Measurements from ENCODE around the gene CCSAP. TPM values are rescaled to one million over a fixed set of nuclear protein-coding genes. Genes with fewer than 3 reads are reported as not detected.

The CCSAP gene
- total and polyA plus RNA-seq, 2 of the 13 experiments (the other 11 are each of a cell fraction or from before 2014, with no cell fraction given) = 3.7 to 9.0 TPM

- TF ChIP-seq ZNF343 (CRISPR knock-in tag; IDR thresholded peaks at IDR 0.05) (no peak), ZNF354B (CRISPR knock-in tag; IDR thresholded peaks at IDR 0.05) (no peak), IKZF1 (IDR thresholded peaks at IDR 0.05) (no peak), SP4 (CRISPR knock-in tag; IDR thresholded peaks at IDR 0.05) (no peak)
- TF ChIP-seq, protein P1, sequence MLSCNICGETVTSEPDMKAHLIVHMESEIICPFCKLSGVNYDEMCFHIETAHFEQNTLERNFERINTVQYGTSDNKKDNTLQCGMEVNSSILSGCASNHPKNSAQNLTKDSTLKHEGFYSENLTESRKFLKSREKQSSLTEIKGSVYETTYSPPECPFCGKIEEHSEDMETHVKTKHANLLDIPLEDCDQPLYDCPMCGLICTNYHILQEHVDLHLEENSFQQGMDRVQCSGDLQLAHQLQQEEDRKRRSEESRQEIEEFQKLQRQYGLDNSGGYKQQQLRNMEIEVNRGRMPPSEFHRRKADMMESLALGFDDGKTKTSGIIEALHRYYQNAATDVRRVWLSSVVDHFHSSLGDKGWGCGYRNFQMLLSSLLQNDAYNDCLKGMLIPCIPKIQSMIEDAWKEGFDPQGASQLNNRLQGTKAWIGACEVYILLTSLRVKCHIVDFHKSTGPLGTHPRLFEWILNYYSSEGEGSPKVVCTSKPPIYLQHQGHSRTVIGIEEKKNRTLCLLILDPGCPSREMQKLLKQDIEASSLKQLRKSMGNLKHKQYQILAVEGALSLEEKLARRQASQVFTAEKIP (CRISPR knock-in tag; IDR thresholded peaks at IDR 0.05; ENCODE audit: borderline replicate concordance) = no peak
- TF ChIP-seq, protein P2, sequence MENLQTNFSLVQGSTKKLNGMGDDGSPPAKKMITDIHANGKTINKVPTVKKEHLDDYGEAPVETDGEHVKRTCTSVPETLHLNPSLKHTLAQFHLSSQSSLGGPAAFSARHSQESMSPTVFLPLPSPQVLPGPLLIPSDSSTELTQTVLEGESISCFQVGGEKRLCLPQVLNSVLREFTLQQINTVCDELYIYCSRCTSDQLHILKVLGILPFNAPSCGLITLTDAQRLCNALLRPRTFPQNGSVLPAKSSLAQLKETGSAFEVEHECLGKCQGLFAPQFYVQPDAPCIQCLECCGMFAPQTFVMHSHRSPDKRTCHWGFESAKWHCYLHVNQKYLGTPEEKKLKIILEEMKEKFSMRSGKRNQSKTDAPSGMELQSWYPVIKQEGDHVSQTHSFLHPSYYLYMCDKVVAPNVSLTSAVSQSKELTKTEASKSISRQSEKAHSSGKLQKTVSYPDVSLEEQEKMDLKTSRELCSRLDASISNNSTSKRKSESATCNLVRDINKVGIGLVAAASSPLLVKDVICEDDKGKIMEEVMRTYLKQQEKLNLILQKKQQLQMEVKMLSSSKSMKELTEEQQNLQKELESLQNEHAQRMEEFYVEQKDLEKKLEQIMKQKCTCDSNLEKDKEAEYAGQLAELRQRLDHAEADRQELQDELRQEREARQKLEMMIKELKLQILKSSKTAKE (CRISPR knock-in tag; IDR thresholded peaks at IDR 0.05; ENCODE audit: borderline replicate concordance) = no peak
Measured at GRCh38 chr1:229316166-229316565, 26.7 kb downstream of the CCSAP start (continued).

DNA sequence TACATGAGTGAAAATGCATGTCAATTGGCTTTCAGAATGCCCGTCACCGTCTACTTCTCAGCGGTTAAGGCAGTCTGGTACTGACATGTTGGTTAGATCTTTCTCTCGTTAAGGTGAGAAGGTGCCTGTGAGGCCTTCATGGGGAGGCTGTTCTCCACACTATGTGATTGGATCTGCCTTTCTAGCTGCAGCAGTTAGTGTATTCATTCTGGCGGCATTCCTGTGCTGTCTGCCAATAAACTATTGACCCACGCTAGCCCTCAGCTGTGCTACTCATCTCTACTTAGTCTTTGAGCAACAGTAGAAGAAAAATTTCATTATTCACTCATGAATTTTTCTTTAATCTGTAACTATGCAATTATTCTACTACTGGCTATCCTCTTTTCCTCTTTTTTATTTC lies 32.0 kb downstream of the CCSAP start:
- 89% methylated on average over 6 of the region's 6 CpGs for WGBS (ENCODE audit: low lambda C conversion rate)
- ChIA-PET POLR2A (no interaction called here), CTCF (ENCODE audit: low intra/inter-chr PET ratio, low total read pairs) (no interaction called here)
- no peak for FAIRE-seq
- Histone ChIP-seq H3K4me1 (ENCODE audit: insufficient read depth, low read length) (peaks cover 7% of the 10 kb centered on the region), H2AFZ (ENCODE audit: low read length) (no peak overlapping the region), H3K27me3 (ENCODE audit: control insufficient read depth in 1 of 2, insufficient read depth in 2 of 2, low read length in 2 of 2) (no peaks in the 10 kb centered on the region), H3K4me2 (ENCODE audit: low read depth, low read length) (no peak overlapping the region), H3K79me2 (ENCODE audit: insufficient read depth, low read length) (no peaks in the 10 kb centered on the region), H4K20me1 (ENCODE audit: insufficient read depth, low read length) (no peaks in the 10 kb centered on the region), H3K27ac (ENCODE audit: extremely low read length, insufficient read depth, low read length) (no peak overlapping the region), H3K4me3 (replicated peaks in 1 of 3; ENCODE audit: insufficient read depth in 1 of 3, low read depth in 2 of 3, low read length in 3 of 3) (no peak overlapping the region), H3K36me3 (replicated peaks in 1 of 2; ENCODE audit: control insufficient read depth in 1 of 2, insufficient read depth in 2 of 2, low read length in 2 of 2) (peaks cover 3 to 40% of the 10 kb centered on the region in 2 experiments; a peak in 4 of 5 replicates), H3K9ac (ENCODE audit: insufficient read depth, low read depth, low read length) (no peak overlapping the region), H3K9me3 (ENCODE audit: low read length) (no peaks in the 10 kb centered on the region)
- no peak for DNase-seq (ENCODE audit: low spot score)
- in situ Hi-C loops (cut with HindIII; ENCODE audit: extremely low pct_ligation_motif_present, low pct_unique_long_range_greater_than_20kb) = no loop called here
- intact Hi-C loops (cut with micrococcal nuclease; ENCODE audit: unreplicated experiment) = no loop called here
- no TSS peak for BruUV-seq (replicated peaks)
- ATAC-seq = no peak
- TF ChIP-seq HOMEZ (CRISPR knock-in tag; IDR thresholded peaks at IDR 0.05; ENCODE audit: low read depth) = no peak
- TF ChIP-seq CSRNP1 (CRISPR knock-in tag; IDR thresholded peaks at IDR 0.05) = no peak
- no peak for TF ChIP-seq ZBTB42 (CRISPR knock-in tag; IDR thresholded peaks at IDR 0.05)
- TF ChIP-seq, protein P3, sequence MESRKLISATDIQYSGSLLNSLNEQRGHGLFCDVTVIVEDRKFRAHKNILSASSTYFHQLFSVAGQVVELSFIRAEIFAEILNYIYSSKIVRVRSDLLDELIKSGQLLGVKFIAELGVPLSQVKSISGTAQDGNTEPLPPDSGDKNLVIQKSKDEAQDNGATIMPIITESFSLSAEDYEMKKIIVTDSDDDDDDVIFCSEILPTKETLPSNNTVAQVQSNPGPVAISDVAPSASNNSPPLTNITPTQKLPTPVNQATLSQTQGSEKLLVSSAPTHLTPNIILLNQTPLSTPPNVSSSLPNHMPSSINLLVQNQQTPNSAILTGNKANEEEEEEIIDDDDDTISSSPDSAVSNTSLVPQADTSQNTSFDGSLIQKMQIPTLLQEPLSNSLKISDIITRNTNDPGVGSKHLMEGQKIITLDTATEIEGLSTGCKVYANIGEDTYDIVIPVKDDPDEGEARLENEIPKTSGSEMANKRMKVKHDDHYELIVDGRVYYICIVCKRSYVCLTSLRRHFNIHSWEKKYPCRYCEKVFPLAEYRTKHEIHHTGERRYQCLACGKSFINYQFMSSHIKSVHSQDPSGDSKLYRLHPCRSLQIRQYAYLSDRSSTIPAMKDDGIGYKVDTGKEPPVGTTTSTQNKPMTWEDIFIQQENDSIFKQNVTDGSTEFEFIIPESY (CRISPR knock-in tag; IDR thresholded peaks at IDR 0.05) = no peak
- TF ChIP-seq GFI1 (CRISPR knock-in tag; IDR thresholded peaks at IDR 0.05; ENCODE audit: borderline replicate concordance) = no peak
